NCI-H1417 (cell line): ENCODE results near the gene TRIM17.

Experiments used
- DNase-seq, 3 experiments: peaks; one replicate each; lab custom pipeline; 2025; lab: John Stamatoyannopoulos, UW

Gene TRIM17

DNA sequence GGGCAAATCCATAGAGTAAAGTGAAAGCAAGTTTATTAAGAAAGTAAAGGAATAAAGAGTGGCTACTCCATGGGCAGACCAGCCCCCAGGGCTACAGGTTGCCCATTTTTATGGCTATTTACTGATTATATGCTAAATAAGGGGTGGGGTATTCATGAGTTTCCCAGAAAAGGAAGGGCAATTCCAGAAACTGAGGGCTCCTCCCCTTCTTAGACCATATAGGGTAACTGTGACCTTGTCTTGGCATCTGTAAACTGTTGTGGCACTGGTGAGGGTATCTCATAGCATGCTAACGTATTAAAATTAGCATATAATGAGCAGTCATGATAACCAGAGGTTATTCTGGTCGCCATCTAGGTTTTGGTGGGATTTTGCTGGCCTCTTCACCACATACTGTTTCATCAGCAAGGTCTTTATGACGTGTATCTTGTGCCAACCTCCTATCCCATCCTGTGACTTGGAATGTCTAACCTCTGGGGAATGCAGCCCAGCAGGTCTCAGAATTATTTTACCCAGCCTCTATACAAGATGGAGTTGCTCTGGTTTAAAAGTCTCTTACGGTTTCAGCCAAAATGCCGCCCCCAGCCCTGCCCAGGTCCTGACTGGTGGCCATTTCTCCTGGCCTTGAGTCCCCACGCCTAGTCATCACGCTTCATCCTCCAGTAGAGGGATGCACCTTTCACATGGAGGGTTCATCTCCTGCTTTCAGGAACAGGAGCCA, 982 bp upstream of the TRIM17 start:
- no peak for DNase-seq

DNA sequence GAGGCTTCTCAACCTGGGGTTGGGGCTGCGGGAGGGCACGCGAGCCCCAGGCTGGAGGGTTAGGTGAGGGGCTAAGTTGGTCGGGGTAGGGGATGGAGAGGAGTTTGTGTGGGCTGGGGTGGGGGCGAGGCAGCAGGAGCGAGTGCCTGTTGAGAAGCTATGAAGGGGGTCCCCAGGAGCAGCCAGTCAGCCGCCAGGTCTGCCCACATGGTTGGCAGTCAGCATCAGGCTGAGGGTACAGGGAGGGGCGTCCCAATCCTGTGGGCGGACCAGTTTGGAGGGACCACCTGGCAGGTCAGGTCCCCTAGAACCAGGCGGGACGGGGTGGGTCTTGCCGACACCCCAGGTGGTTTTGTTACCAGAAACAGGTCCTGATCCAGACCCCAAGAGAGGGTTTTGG, 400 bp upstream of the TRIM17 start:
- no peak for DNase-seq

DNA sequence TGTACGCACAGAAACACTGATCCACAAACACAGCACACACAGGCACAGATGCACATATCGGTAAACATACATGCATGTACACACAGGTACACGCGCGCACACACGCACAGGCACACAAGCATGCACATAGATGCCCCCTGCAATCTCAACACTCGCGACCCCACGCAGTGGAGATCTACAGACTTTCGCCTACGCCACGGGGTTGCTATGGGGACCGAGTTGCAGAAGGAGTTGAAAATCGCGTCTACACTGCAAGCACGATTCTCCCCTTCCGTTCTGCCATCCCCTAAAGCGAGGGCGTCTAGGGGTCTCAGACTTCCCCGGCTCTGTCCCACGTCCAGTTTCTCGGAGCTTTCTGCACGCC, 826 bp downstream of the TRIM17 start:
- peak in 1 of 3 experiments; percentile 20 for DNase-seq

DNA sequence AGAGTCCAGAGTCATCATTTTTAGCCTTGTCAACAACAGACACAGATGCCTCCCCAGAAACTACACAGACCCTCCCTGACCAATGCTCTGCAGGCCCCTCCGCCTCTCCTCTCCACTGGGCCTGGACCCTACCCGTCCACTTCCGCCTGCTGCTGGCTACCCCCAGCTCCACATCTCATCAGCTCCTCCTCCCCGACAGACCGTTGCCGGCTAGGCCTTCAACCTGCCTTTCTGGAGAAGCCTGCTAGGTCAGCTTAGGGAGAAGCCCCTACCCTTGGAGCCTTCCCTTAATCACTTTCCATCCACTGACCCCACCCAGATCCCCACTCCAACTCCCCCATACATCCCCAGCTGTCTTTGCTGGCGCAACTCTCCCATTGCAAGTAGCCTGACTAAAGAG, 1.4 kb downstream of the TRIM17 start:
- DNase-seq = no peak

DNA sequence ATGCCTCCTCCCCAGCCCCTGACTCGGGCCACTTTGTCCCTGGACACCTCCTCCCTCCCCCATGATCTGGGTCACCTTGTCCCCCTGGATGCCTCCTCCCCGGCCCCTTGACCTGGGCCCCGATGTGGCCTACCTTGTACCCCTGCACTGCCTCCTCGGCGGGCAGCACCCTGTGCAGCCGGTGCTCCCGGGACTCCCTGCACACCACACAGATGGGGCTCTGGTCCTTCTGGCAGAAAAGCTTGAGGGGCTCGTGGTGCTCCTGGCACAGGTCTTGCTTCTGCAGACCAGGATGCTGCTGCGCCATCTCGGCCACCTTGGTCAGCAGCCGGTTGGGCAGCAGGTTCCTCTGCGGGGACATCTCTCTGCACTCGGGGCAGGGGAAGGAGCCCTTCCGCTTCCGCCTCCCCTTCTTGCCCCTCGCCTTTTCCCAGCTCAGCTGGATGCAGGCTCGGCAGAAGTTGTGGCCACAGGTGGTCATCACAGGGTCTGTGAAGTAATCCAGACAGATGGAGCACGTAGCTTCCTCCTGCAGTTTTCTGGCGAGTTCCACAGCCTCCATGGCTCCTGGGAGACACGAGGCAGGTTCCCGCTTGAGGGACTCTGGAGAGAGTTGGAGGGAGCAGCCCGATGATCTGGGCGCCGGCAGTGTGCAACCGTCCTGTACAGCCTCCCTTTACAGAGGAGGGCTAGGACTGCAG, 2.0 kb downstream of the TRIM17 start:
- no peak for DNase-seq

DNA sequence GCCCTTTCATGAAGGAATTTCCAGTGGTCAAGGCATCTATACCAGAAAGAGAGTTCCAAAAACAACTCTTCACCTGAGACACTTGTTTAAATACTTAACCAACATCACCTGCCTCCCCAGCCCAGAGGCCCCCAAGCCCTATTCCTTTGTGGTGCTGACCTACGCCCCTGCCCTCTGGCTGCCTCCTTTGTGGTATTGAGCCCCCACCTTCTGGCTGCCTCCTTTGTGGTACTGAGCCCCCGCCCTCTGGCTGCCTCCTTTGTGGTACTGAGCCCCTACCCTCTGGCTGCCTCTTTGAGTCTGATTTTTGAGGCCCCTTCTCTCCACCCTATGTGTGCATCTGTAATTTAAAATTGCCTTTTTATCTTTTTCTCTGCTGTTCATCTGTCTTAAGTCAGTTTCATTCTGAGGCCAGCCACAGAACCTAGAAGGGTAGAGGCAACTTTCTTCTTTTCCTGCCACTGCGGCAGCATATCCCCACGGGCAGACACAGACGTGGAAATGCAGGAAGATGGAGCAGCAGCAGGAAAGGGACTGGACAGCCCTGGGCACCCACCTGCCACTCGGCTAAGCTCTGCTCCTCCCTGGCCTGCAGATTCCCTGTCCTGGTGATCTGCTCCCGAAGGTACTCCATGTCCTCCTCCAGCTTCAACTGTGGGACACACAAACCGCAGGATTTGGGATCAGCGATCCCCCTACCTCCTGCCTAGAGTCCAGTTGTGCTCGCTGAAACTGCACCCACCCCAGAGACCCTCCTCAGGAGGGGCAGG, 3.2 kb downstream of the TRIM17 start:
- DNase-seq = no peak

DNA sequence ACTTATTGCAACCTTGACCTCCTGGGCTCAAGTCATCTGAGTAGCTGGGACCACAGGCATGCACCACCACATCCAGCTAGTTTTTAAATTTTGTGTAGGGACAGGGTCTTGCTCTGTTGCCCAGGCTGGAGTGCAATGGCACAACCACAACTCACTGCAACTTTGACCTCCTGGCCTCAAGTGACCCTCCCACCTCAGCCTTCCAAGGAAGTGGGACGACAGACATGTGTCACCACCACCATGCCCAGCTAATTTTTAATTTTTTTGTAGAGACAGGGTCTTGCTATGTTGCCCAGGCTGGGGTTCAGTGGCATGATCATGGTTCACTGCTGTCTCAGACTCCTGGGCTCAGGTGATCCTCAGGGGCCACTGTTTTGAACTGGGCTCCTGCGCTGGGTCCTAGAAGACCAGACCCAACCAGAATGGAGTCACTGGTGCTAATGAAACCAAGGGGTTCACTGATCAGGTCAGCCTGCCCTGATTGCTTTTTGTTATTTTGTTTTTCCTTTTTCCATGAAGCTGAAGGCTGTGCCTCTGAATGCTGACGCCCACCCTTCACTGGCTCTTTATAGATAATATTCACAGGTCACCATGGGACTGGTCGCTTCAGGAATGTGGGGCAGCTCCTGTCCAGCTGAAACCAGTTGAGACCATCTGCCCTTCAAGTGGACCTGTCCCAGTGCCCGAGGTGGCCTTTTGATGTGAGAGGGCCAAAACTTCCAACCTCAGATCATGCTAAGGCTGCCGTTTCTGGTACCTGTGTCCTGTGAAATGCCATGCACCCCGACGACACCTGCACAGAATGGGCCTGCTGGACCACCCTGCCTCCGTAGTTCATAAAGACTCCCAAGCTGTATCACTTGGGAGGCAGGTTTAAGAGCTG, 4.9 kb downstream of the TRIM17 start:
- no peak for DNase-seq

DNA sequence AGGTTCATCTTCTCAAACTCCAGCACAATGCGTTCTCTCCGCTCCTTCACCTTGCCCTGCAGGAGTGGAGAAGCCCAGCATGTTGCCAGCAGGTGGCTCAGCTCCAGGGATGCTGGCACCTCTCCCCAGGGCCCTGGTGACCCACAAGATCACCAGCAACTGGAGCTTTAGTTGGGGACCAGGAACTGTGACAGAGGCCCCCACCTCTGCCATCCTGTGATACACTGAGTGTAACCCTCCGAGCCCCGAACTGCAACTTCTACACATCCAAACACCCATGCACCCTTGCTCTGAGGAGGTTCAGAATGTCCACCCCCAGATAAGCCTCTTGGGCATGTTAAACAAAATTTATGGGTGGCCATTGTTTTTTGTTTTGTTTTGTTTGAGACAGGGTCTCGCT, 5.5 kb downstream of the TRIM17 start:
- DNase-seq = no peak

DNA sequence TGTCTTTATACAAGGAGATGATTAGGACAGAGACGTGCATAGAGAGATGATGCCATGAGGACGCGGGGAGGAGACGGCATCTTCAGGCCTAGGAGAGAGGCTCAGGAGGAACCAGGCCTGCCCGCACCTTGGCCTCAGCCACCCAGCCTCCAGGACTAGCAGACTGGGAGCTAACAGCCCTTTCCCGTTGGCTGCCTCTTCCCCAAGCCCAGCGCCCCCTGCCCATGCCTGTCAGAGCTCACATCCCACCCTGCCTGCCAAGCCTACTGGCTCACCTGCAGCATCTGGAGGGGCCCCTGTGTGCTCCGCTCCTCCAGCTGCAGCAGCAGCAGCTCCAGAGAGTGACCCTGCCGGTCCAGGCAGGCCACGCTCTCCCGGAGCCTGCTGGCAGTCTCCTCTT, 6.0 kb downstream of the TRIM17 start:
- DNase-seq = no peak

DNA sequence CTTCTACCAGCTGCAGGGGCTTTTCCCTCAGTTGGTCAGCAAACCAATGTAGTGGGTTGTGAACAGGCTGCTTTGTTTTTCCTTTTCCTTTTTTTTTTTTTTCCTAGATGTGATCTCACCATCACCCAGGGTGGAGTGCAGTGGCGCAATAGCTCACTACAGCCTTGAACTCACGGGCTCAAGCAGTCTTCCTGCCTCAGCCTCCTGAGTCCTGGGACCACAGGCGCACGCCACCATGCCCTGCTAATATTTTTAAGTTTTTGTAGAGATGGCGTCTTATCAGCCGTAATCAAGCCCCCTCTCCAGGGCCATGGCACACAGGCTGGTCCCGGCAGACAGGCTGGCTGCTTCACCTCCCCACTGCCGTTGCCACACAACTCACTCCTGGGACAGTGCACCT, 6.6 kb downstream of the TRIM17 start:
- DNase-seq = no peak

DNA sequence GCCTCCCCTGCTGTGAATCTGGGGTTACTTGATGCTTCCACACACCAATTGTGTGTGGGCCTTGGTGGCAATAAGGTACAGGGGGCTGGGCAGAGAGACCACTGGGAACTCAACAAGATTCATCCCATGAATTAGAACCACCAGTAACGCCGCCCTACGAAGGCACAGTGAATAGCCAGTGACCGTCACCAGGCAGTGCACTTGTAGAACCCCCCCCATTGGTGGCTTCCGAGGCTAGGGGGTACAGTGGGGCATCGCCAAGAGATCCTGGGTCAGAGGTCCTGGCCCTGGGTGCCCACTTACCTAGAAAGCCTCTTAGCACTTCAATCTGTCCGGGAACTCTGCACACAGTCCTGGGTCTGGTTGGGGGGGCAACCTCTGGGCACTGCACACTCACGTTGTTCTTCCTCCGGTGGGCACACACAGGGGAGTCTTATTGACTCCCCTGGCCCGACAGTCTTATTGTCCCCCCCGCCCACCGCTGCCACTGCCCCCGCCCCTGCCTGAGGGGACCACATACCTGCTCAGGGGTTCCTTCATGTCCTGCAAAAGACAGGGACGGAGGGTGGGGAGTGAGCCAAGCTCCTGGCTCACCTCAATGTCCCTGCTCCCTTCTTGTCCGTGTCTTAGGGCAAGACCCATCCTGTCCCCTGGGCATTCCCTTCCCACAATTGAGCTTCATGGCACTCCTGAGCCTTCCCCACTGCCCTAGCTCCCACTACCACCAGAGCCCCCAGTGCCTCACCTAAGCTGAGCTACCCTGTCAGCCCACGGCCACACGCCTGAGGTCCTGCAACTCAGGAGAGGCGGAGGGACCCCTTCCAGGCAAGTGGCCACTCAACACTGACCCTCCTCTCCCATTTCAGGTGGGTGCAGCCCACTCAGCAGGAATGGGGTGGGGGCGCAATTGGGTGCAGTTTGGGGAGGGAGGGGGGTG, 7.5 kb downstream of the TRIM17 start:
- no peak for DNase-seq

DNA sequence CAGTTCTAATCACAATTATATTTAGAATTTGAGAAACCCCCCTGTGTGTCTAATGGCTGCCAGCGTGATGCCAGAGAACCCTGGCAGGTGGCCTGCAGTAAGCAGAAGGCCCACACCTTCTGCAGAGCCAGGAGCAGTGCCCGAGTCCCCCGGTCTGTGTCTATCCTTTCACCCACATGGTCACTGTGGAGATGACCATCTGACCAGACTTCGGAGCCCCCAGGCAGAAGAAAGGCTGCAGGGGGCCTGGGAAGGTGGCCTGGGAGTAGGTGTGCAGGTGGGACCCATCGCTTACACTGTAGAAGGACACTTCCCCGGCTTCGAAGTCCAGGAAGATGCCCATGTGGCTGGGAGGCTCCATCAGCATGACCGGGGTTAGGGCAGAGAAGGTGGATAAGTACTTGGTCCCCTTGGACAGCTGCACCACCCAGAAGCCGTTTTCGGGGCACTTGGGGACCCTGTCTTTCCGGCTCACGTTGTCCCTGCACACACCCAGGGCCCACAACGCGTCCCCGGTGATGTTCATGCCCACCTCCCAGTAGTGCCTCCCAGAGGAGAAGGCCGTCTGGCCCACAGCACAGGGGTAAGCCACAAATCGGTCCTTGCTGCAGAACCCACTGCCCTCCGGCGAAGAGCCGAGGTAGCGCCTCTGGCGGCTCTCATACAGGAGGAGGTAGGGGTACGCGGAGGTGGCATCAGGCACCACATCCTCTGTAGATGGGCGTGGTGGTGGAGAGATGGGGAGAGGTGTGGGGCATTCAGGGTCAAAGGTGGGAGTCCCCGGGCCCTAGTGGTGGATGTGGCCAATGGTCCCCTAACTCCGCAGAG, 8.4 kb downstream of the TRIM17 start:
- DNase-seq = peak in 1 of 3 experiments; percentile 13

DNA sequence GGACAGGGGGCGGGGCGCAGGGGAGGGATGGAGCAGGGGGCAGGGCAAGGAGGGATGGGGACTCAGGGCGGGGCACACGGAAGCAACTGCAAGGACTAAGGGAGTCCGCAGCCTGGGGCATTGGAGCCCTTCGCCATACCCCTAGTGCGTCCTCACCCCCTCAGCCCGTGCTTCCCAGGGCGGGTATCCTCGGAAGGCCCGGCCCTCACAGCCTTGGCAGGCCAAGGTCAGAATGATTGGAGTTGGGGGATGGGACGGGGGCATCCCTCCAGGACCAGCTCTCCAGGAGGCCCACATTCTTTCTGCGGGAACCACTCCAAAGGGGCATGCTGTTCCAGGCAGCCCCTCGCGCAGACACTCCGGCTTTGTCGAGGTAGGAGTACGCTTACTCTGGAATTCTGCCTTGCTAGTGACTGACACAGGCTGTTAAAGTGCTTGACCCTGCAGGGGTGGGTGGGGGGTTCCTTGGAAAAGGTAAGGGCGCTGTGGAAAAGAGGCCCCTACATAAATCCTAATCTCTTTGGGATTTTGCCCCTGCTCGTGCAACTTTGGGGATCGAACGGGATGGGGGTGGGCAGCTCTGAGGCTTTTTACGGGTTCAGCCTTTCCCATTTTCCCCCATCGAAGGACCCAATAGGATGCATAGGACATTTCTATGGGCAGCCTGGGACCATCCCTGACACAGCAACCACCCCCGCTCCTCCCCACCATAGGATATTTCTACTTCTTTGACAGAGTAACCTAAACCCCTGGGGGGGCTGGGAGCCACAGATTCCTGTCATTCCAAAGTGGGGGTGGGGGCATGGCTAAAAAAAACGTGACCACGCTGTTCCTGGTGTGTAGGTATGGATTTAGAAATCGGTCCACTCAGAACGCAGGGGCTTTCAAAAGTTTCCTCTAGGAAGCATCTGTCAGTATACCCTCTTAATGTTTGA, 9.3 kb downstream of the TRIM17 start:
- DNase-seq = no peak

DNA sequence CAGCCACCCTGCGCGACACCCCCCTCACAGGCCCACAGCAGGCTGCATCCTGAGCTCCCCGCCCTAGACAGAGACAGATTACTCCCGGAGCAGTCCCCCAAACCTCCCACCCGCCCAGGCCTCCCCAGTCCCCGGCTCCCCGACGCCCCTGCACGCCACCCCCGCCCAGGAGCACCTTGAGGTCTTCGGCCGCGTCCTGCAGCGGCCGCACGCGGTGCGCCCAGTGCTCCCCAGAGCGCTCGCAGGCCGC, 10.8 kb downstream of the TRIM17 start:
- DNase-seq = no peak

DNA sequence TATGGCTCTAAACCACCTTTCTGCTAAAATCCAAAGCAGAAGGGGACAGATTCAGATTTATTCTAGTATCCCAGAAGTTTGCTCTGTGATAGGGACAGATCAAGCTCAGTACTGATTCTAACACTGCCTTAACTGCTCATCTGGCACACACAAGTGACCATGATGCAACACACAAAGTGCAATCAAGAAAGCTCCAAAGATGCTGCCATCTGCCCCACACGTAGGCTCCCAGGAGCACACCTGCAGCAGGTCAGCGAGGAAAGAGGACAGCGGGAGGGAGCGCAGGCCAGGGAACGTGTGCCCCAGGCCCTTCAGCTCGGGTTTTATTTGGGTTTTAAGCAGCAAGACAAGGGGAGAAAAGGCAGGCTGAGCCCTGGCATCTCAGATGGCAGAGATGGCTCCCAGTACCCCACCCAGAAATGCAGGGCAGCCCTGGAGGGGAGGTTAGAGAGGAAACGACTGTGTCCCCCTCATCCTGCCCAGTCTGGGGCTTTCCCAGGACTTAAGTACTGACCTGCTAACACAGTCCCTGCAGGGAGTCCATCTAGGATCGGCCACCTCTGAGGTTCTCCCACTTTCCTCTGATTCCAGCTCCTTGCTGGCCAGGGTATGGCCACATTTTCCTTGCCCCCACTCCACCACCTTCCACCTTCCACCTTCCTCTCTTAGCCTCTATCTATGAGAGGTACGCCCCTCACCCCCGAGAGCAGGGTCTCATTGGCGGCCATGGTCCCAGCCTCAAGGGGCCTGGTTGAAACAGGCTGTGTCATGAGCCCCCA, 11.3 kb downstream of the TRIM17 start:
- peak in 2 of 3 experiments; percentile 11 to 31 for DNase-seq

DNA sequence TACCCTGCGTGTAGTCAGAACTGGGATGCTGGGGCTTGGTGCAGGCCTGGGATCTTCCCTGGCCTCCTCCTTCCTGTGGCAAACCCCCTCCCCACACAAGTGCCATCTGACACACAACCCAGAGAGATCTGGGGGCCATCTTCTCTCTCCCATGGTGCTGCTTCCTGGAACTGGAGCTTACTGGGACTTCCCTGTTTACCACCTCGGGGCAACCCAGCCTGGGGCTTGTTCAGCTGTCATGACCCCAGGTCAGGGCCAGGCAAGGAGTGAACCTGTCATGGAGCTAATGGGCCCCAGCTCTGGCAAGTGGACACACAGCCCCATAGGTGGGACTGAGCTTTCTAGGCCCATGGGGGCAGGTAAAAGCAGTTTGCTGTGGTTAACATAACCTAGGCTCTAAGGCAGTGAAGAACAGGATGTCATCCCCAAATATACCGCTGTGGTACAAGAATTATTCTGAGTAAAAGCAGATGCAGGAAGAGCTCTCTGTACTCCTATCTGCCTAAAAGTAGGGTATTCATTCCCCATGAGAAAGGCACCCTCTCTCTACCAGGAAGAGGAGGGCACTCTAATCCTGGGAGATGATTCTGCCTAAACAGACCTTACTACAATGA, 12.4 kb downstream of the TRIM17 start:
- no peak for DNase-seq

DNA sequence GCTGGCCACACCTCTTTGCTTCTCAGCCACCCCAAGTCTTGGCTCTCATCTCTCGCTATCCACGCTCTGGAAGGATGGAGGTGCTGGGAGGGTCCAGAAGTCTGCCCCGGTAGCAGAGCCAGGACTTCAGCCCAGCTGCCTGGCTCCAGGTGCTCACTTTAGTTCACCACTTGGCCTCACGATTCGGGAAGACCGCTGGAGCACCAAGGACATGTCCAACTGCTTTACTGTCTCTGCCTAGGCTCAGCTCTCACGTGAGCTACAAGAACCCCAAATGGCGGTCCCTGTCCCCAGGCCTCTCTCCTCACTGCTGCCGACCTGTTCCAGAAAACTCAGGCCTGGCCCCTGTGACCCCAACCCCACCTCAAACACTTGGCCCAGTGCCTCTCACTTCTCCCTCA, 13.4 kb downstream of the TRIM17 start:
- DNase-seq = no peak

DNA sequence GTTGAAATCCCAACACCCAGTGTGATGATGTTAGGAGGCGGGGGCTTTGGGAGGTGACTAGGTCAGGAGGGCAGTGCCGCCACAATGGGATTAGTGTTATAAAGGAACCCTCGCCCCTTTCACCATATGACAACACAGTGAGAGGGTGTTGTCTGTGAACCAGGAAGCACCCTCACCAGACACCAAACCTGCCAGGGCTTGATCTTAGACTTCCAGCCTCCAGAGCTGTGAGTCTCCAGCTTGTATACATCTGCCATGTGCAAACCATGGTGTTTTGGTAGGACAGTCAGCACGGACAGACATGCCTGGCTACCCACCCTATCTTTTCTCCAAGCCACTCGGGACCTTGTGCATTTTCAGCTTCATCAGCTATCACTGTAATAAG, 14.0 kb downstream of the TRIM17 start:
- DNase-seq = no peak
